ENCODE measurements around the gene SHC1.

Gene SHC1

GRCh38 chr1:154962156-154962749 is 8.3 kb downstream of the SHC1 start (continued):
- TF ChIP-seq MYNN (tag by site-specific recombination; IDR thresholded peaks at IDR 0.05; ENCODE audit: borderline replicate concordance) (no peak), ZNF335 (tag by site-specific recombination; conservative IDR thresholded peaks at IDR 0.05) (peak; percentile 88), ZNF510 (tag by site-specific recombination; IDR thresholded peaks at IDR 0.05; ENCODE audit: insufficient replicate concordance) (no peak), ZNF624 (tag by site-specific recombination; IDR thresholded peaks at IDR 0.05) (no peak), ZNF658 (tag by site-specific recombination; IDR thresholded peaks at IDR 0.05) (no peak), ZNF214 (tag by site-specific recombination; IDR thresholded peaks at IDR 0.05; ENCODE audit: borderline replicate concordance) (no peak), REPIN1 (tag by site-specific recombination; IDR thresholded peaks at IDR 0.05; ENCODE audit: low read depth) (no peak), ZNF654 (tag by site-specific recombination; IDR thresholded peaks at IDR 0.05; ENCODE audit: low read depth) (no peak), MEIS1 (CRISPR knock-in tag; IDR thresholded peaks at IDR 0.05; ENCODE audit: borderline replicate concordance) (no peak), ZNF670 (tag by site-specific recombination; IDR thresholded peaks at IDR 0.05; ENCODE audit: low read depth) (no peak), ZNF292 (tag by site-specific recombination; IDR thresholded peaks at IDR 0.05; ENCODE audit: borderline replicate concordance, low read depth) (no peak), ZBTB7A (tag by site-specific recombination; IDR thresholded peaks at IDR 0.05; ENCODE audit: low read depth) (peak; percentile 36; the same call in 1 of the 2 replicates), KLF17 (tag by site-specific recombination; IDR thresholded peaks at IDR 0.05) (no peak), ZNF660 (tag by site-specific recombination; IDR thresholded peaks at IDR 0.05) (0 out of 2 replicates have a peak, but pooled peaks have one; percentile 9), ZSCAN23 (tag by site-specific recombination; IDR thresholded peaks at IDR 0.05) (no peak), HIC1 (tag by site-specific recombination; IDR thresholded peaks at IDR 0.05) (no peak)

GRCh38 chr1:154961207-154962155 is 9.1 kb downstream of the SHC1 start, which contains the start of gene PYGO2:
PYGO2 (minus strand) TSS chr1:154961782; CDS start chr1:154961576, 206 bp downstream.
- POLR2A ChIA-PET: interaction anchor here (0.6 to 2.9 kb wide), 12 partner anchors 10 to 123 kb away, joined by 3 to 69 read pairs (median 4); partner anchors contain the start of genes FLAD1, PMVK and SHC1
- Histone ChIP-seq H3K4me3 (ENCODE audit: low read depth, low read length) (peak within 1 kb of the TSS; percentile 90), H3K9me3 (ENCODE audit: control insufficient read depth, insufficient read depth, low read depth, low read length) (no peaks in the 10 kb centered on the region), H3K4me1 (ENCODE audit: control insufficient read depth, insufficient read depth, low read length) (peaks cover 9% of the 10 kb centered on the region), H3K27ac (ENCODE audit: extremely low read depth, low read depth, low read length) (peak within 1 kb of the TSS; percentile 94), H3K36me3 (ENCODE audit: control insufficient read depth in 2 of 2, insufficient read depth in 1 of 2, low read length in 2 of 2) (peaks cover 3 to 58% of the 10 kb centered on the region in 2 experiments)
- CTCF ChIA-PET: interaction anchor here (0.6 to 2.5 kb wide), 19 partner anchors 8 to 1401 kb away, joined by 3 to 16 read pairs (median 3); partner anchors contain the start of genes FLAD1, LENEP and PMVK
- TF ChIP-seq ZNF843 (tag by site-specific recombination; IDR thresholded peaks at IDR 0.05) (peak; percentile 57; the same call in 1 of the 2 replicates), ZNF76 (tag by site-specific recombination; IDR thresholded peaks at IDR 0.05; ENCODE audit: borderline replicate concordance, low read depth) (peak; percentile 63; the same call in 1 of the 2 replicates), ZNF777 (tag by site-specific recombination; IDR thresholded peaks at IDR 0.05; ENCODE audit: borderline replicate concordance) (no peak), KLF17 (tag by site-specific recombination; IDR thresholded peaks at IDR 0.05) (peak; percentile 75), ZNF596 (tag by site-specific recombination; IDR thresholded peaks at IDR 0.05) (0 out of 2 replicates have a peak, but pooled peaks have one; percentile 41), SP3 (tag by site-specific recombination; IDR thresholded peaks at IDR 0.05) (peak; percentile 98), ZXDB (tag by site-specific recombination; IDR thresholded peaks at IDR 0.05) (peak; percentile 85), IKZF3 (tag by site-specific recombination; IDR thresholded peaks at IDR 0.05) (peak; percentile 23; the same call in 1 of the 2 replicates), WT1 (tag by site-specific recombination; IDR thresholded peaks at IDR 0.05) (peak; percentile 19; the same call in 1 of the 2 replicates), ZNF692 (tag by site-specific recombination; IDR thresholded peaks at IDR 0.05) (peak; percentile 82), ZNF2 (tag by site-specific recombination; IDR thresholded peaks at IDR 0.05) (peak; percentile 51; the same call in 1 of the 2 replicates), ZBTB20 (tag by site-specific recombination; IDR thresholded peaks at IDR 0.05) (peak; percentile 86; the same call in 1 of the 2 replicates), SP2 (tag by site-specific recombination; IDR thresholded peaks at IDR 0.05) (peak; percentile 91), ZNF146 (tag by site-specific recombination; IDR thresholded peaks at IDR 0.05) (0 out of 2 replicates have a peak, but pooled peaks have one; percentile 31)

Data from HEK293 (cell line).